ENCODE measurements around the gene ZNF442.
"Not testable (repeated sequence)": the region's sequence is repeated elsewhere in the genome, so short reads cannot be mapped to it uniquely, and the experiment has no call there.

ZNF442 gene

DNA sequence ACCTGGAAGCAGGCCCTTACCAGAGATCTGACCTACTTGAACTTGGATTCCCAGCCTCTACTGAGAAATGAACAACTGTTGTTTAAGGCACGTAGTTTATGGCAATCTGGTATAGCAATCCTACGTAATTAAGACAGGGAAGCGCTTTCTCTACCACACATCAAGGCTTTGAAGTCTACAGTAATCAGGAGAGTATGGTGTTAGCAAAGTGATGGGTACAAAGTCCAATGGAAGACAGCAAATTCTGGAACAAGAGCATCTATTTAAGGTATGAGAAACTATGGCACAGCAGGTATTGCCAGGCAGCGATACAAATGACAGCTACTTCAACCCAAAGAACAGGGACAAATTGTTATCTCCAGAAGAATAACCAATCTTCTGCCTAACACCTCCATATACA is 35.1 kb downstream of the ZNF442 start:
- no peak for DNase-seq (ENCODE audit: low spot score)

DNA sequence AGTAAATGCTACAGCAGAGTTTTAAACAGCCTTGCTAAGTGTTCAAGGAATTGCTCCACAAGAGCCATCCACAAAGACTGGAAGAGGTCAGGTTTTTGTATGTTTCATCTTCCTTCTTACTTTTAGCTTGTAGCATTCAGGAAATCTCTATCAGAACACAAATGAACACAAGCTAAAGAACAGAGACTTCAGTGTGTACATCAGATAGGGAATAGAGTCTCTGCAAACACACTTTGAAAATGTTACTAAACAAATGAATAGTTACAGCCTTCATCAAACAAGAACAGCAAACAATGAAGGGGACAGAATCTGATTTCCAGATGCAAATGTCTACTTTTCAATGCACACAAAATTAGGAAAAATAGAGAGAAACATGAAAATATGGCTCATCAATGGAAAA is 39.8 kb downstream of the ZNF442 start:
- DNase-seq (ENCODE audit: low spot score) = no peak

DNA sequence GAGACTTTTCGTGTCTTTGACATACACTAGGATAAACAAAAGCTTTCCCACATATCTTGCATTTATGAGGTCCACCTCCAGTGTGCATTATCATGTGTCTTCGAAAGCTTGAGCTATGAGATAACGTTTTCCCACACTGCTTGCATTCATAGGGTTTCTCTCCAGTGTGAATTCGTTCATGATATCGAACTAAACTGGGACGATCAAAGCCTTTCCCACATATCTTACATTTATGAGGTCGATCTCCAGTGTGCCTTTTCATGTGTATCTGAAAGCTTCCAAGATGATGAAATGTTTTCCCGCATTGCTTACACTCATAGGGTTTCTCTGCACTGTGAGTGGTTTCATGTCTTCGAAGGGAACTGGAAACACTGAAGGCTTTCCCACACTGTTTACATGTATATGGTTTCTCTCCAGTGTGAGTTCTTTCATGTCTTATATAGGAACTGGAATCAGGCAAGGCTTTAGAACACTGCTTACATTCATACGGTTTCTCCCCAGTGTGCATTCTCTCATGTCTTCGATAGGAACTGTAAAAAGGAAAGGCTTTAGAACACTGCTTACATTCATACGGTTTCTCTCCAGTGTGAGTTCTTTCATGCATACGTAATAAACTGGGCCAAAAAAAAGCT is 46.6 kb downstream of the ZNF442 start:
- no peak for DNase-seq (ENCODE audit: low spot score)

- no peak for DNase-seq (ENCODE audit: low spot score)
Measured at GRCh38 chr19:12314553-12314952, 50.9 kb downstream of the ZNF442 start.

DNA sequence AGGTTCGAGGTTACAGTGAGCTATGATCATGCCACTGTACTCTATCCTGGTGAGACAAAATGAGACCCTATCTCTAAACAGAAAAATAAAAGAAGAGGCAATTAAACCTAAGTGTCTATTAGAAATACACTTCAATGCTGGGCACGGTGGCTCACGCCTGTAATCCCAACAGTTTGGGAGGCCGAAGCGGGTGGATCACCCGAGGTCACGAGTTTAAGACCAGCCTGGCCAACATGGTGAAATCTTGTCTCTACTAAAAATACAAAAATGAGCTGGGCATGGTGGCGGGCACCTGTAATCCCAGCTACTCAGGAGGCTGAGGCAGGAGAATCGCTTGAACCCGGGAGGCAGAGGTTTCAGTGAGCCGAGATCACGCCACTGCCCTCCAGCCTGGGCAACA is 56.6 kb downstream of the ZNF442 start:
- DNase-seq (ENCODE audit: low spot score) = not testable (repeated sequence)
